H1 (cell line): ENCODE results near the gene ELP4. TPM values are rescaled to one million over a fixed set of nuclear protein-coding genes. Genes with fewer than 3 reads are reported as not detected.

Source experiments
- NANOG ChIP-seq: IDR thresholded peaks from 2 replicates; pipeline ENCODE4 v1.6.1; 2011; ENCODE audit warnings: low read length, low read depth, mild to moderate bottlenecking, inconsistent platforms; ENCODE audit not compliant: insufficient read depth, poor library complexity, severe bottlenecking
- RFX5 ChIP-seq: IDR thresholded peaks from 2 replicates; pipeline ENCODE4 v1.6.1; 2011; ENCODE audit warnings: low read depth, low read length, improper control_type of control experiment, borderline replicate concordance
- SRF ChIP-seq: IDR thresholded peaks from 2 replicates; pipeline ENCODE4 v1.6.1; 2011; ENCODE audit warnings: mild to moderate bottlenecking, low read depth, low read length, moderate library complexity
- polyA plus RNA-seq, 7 experiments: library from polyadenylated mRNA; depleted of rRNA in 3 of 7; stranded (reverse) in 5 of 7; unstranded in 2 of 7; fragments of >200 nt in 5 of 7; fragments of 200-250 nt in 2 of 7; gene quantifications; 1 replicate in 5 of 7; 2 replicates in 1 of 7; 4 replicates in 1 of 7; pipeline versions ENCODE4 v1.2.1 to v1.2.3, GENCODE V29; 2011 to 2013; ENCODE audit warnings: missing spikeins in 2 of 7, mixed read lengths in 2 of 7
- total RNA-seq: library from RNA; stranded (reverse); fragmentation: NEBNext Ultra II Directional; extraction: Animal tissue kit (Norgen Biotek cat#: 25700); gene quantifications from 2 replicates; pipeline ENCODE4 v1.2.1, GENCODE V29; 2021
- TF ChIP-seq, protein P1 (sequence below): fragments of 300-600 bp; sonication (generic); IDR thresholded peaks from 2 replicates; pipeline ENCODE4 v1.7.1; 2012; ENCODE audit warnings: low read length, moderate library complexity, mild to moderate bottlenecking, inconsistent platforms; ENCODE audit not compliant: insufficient replicate concordance

The ELP4 gene
- total and polyA plus RNA-seq, 2 of the 8 experiments (the other 6 are each of a cell fraction or from before 2014, with no cell fraction given): 14.0 to 18.6 TPM

DNA sequence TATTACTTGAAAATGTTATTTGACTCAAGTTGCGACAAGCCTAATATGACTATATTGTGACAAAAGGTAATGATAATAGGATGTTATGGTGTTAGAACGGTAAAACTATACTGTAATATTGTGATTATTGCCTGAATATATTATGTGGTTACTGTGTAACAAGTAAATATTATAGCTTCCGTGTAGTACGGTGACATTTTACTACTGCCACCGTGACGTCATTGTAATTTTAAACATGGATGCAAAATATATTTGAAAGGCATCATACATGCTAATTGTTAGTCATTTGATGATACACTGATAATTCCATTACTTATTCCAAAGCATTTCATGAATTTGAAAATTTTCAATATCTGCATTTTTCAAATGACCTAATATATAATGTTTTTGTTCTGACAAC, 2.5 kb downstream of the ELP4 start (continued):
- TF ChIP-seq, protein P1, sequence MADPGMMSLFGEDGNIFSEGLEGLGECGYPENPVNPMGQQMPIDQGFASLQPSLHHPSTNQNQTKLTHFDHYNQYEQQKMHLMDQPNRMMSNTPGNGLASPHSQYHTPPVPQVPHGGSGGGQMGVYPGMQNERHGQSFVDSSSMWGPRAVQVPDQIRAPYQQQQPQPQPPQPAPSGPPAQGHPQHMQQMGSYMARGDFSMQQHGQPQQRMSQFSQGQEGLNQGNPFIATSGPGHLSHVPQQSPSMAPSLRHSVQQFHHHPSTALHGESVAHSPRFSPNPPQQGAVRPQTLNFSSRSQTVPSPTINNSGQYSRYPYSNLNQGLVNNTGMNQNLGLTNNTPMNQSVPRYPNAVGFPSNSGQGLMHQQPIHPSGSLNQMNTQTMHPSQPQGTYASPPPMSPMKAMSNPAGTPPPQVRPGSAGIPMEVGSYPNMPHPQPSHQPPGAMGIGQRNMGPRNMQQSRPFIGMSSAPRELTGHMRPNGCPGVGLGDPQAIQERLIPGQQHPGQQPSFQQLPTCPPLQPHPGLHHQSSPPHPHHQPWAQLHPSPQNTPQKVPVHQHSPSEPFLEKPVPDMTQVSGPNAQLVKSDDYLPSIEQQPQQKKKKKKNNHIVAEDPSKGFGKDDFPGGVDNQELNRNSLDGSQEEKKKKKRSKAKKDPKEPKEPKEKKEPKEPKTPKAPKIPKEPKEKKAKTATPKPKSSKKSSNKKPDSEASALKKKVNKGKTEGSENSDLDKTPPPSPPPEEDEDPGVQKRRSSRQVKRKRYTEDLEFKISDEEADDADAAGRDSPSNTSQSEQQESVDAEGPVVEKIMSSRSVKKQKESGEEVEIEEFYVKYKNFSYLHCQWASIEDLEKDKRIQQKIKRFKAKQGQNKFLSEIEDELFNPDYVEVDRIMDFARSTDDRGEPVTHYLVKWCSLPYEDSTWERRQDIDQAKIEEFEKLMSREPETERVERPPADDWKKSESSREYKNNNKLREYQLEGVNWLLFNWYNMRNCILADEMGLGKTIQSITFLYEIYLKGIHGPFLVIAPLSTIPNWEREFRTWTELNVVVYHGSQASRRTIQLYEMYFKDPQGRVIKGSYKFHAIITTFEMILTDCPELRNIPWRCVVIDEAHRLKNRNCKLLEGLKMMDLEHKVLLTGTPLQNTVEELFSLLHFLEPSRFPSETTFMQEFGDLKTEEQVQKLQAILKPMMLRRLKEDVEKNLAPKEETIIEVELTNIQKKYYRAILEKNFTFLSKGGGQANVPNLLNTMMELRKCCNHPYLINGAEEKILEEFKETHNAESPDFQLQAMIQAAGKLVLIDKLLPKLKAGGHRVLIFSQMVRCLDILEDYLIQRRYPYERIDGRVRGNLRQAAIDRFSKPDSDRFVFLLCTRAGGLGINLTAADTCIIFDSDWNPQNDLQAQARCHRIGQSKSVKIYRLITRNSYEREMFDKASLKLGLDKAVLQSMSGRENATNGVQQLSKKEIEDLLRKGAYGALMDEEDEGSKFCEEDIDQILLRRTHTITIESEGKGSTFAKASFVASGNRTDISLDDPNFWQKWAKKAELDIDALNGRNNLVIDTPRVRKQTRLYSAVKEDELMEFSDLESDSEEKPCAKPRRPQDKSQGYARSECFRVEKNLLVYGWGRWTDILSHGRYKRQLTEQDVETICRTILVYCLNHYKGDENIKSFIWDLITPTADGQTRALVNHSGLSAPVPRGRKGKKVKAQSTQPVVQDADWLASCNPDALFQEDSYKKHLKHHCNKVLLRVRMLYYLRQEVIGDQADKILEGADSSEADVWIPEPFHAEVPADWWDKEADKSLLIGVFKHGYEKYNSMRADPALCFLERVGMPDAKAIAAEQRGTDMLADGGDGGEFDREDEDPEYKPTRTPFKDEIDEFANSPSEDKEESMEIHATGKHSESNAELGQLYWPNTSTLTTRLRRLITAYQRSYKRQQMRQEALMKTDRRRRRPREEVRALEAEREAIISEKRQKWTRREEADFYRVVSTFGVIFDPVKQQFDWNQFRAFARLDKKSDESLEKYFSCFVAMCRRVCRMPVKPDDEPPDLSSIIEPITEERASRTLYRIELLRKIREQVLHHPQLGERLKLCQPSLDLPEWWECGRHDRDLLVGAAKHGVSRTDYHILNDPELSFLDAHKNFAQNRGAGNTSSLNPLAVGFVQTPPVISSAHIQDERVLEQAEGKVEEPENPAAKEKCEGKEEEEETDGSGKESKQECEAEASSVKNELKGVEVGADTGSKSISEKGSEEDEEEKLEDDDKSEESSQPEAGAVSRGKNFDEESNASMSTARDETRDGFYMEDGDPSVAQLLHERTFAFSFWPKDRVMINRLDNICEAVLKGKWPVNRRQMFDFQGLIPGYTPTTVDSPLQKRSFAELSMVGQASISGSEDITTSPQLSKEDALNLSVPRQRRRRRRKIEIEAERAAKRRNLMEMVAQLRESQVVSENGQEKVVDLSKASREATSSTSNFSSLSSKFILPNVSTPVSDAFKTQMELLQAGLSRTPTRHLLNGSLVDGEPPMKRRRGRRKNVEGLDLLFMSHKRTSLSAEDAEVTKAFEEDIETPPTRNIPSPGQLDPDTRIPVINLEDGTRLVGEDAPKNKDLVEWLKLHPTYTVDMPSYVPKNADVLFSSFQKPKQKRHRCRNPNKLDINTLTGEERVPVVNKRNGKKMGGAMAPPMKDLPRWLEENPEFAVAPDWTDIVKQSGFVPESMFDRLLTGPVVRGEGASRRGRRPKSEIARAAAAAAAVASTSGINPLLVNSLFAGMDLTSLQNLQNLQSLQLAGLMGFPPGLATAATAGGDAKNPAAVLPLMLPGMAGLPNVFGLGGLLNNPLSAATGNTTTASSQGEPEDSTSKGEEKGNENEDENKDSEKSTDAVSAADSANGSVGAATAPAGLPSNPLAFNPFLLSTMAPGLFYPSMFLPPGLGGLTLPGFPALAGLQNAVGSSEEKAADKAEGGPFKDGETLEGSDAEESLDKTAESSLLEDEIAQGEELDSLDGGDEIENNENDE: no peak
- TF ChIP-seq NANOG (no peak), SRF (no peak), RFX5 (no peak)
